ENCODE results near the gene ZBTB7B. TPM values are rescaled to one million over a fixed set of nuclear protein-coding genes. Genes with fewer than 3 reads are reported as not detected.

Gene ZBTB7B
- total and polyA plus RNA-seq, 9 of the 15 experiments (the other 6 are each of a cell fraction or from before 2014, with no cell fraction given), result 0.04 to 46.5 (median 15.2) TPM

DNA sequence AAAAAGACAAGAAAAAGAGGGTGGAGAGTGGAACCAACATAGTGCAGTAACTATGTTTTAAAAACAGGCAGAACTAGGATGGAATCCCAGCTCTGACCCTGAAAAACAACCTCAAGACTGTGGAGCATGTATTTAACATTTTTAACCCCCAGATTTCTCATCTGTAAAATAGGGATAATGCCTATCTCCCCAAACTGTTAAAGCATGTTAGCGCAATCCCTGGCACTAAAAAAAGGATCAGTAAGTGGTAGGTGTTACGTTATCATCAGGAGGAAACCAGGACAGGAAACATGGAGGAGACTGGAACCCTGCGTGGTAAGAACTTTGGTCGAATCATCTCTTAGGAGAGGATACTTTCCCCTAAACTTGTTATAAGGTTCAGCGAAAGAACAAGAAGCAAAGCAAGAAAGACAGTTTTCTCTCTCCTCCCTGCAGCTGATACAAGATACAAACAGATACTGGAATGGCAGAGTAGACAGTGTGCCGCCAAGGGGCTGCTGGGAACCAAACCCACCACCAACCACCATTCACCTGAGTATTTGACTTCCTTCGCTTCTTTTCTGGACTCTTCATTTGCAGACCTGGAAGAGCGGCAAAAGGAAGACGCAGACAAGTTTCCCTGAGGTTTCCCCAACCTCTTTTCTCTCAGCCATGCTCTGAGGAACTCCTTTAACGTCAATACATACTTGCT lies 42.0 kb upstream of the ZBTB7B start (continued):
- TF ChIP-seq ZNF436 (CRISPR knock-in tag; IDR thresholded peaks at IDR 0.05) (no peak), SMARCE1 (IDR thresholded peaks at IDR 0.05) (0 out of 2 replicates have a peak, but pooled peaks have one; percentile 19), ZNF830 (CRISPR knock-in tag; IDR thresholded peaks at IDR 0.05) (no peak)

DNA sequence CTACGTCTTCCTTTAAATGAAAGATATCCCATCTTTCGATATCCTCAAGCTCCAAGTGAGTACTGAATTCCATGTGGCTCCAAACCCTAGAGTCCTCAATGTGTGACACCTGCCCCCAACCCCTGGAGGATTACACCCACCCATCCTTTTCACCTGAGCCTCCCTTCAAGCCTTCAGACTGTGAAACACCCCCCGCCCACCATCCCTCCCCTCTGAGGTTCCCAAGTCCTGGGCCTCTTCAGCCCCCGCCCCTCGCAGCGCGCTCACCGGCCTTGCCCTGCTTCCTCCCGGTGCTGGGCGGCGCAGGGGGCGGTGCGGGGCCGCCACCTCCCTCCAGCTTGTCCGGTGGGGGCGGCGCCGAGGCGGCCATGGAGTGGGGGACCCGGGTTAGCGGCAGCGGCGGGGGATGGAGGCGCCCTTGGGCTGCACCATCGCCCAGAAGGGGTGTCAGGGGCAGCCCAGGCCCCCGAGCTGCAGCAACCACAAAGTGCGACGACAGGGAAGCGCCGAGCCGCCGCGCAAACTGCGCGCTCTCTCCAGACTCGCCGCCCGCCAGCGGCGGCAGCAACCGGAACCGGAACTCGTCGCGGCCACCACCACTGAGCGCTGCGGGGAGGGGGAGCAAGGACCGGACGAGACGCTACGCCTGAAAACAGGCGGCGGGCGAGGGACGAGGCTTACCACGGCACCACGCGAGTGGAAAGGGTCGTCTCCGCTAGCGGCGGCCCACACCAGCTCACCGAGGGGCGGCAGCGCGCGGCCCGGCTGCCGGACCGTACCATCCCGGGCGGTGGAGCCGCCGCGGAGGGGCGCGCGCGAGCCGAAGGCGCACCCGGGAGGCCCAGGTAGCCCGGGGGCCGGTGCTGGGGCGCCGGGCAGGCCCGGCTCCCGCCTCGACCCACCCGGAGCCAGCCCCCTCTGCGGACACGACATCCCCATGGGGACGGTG lies 41.1 kb upstream of the ZBTB7B start, which contains the start of gene PYGO2:
Gene PYGO2, minus strand, starts transcription at position 576 of the 949 bp plus-strand sequence. Its CDS starts 206 bp downstream, at position 370.
- Histone ChIP-seq H3K27me3 (ENCODE audit: control insufficient read depth in 2 of 2, insufficient read depth in 2 of 2, low read length in 2 of 2) (no peaks in the 10 kb centered on the region), H4K20me1 (replicated peaks; ENCODE audit: control insufficient read depth, insufficient read depth, low read length) (no peaks in the 10 kb centered on the region), H3K9ac (ENCODE audit: insufficient read depth in 1 of 2, low read depth in 2 of 2, low read length in 2 of 2) (peak within 1 kb of the TSS; percentile 97 to 99), H3K27ac (ENCODE audit: extremely low read depth, low read depth, low read length) (peak within 1 kb of the TSS; percentile 99), H3K4me3 (peak within 1 kb of the TSS; percentile 91), H3K9me3 (replicated peaks; ENCODE audit: control insufficient read depth, insufficient read depth, low read depth, low read length) (no peaks in the 10 kb centered on the region), H3K9me1 (ENCODE audit: control insufficient read depth, insufficient read depth, low read length) (no peaks in the 10 kb centered on the region), H2AFZ (ENCODE audit: low read depth, low read length) (peak within 1 kb of the TSS; percentile 98), H3K79me2 (ENCODE audit: control insufficient read depth, insufficient read depth, low read length) (peaks cover 36% of the 10 kb centered on the region), H3K4me2 (ENCODE audit: insufficient read depth, low read length) (peak within 1 kb of the TSS; percentile 90), H3K36me3 (ENCODE audit: control insufficient read depth, insufficient read depth, low read length) (peaks cover 57% of the 10 kb centered on the region; the same call in 2 of the 3 replicates), H3K4me1 (replicated peaks in 1 of 2; ENCODE audit: control insufficient read depth in 2 of 2, insufficient read depth in 2 of 2, low read length in 2 of 2) (peaks cover 27 to 55% of the 10 kb centered on the region in 2 experiments)
- peak; percentile 52 for FAIRE-seq
- BruUV-seq (replicated peaks), result no TSS peak
- intact Hi-C loops (cut with micrococcal nuclease) (loop anchor here (2.0 to 5.0 kb wide), 3 partner anchors 39 to 121 kb away; no protein-coding TSS in a partner anchor), in situ Hi-C loops (cut with MboI) (no loop called here)
- CTCF ChIA-PET (ENCODE audit: low intra/inter-chr PET ratio), result interaction anchor here (0.5 to 2.7 kb wide), 8 partner anchors 35 to 402 kb away, joined by 3 to 28 read pairs (median 4); no protein-coding TSS in a partner anchor
- peak; percentile 91 for ATAC-seq
- under 1% methylated on average over 80 of the region's 93 CpGs for WGBS (ENCODE audit: insufficient coverage, low coverage, missing lambda C conversion rate)
- POLR2A ChIA-PET, result interaction anchor here (0.6 to 7.0 kb wide), 11 partner anchors 9 to 348 kb away, joined by 3 to 80 read pairs (median 4); partner anchors contain the start of genes CKS1B, PMVK and SHC1
- DNase-seq (ENCODE audit: extremely low read depth in 1 of 4, low spot score in 3 of 4), result peak; percentile 90 to 93 (median 92)
- TF ChIP-seq PCBP2 (IDR thresholded peaks at IDR 0.05; ENCODE audit: low read depth, low read length, poor library complexity, severe bottlenecking), result no peak
- peak; percentile 97 for TF ChIP-seq HNRNPLL (IDR thresholded peaks at IDR 0.05; ENCODE audit: low read depth, low read length, poor library complexity, severe bottlenecking)
- TF ChIP-seq DNMT1 (IDR thresholded peaks at IDR 0.05), result no peak
- peak; percentile 90 for TF ChIP-seq RB1 (IDR thresholded peaks at IDR 0.05; ENCODE audit: low read depth)
- peak; percentile 83 for TF ChIP-seq TCF7L2 (IDR thresholded peaks at IDR 0.05; ENCODE audit: low read depth, low read length)
- 0 out of 2 replicates have a peak, but pooled peaks have one; percentile 29 for TF ChIP-seq ZNF668 (CRISPR knock-in tag; IDR thresholded peaks at IDR 0.05)
- TF ChIP-seq SMARCE1 (IDR thresholded peaks at IDR 0.05), result 0 out of 2 replicates have a peak, but pooled peaks have one; percentile 18
- no peak for TF ChIP-seq PYGO2 (tag; IDR thresholded peaks at IDR 0.05)
- TF ChIP-seq CBX1 (IDR thresholded peaks at IDR 0.05; ENCODE audit: low read depth), result no peak; the same call in 1 of the 2 replicates
- TF ChIP-seq PTBP1 (IDR thresholded peaks at IDR 0.05; ENCODE audit: low read depth, low read length), result 0 out of 2 replicates have a peak, but pooled peaks have one; percentile 34
- peak; percentile 88 for TF ChIP-seq ZBTB17 (CRISPR knock-in tag; IDR thresholded peaks at IDR 0.05)
- TF ChIP-seq GABPA (tag; conservative IDR thresholded peaks at IDR 0.05; ENCODE audit: low read depth), result peak; percentile 98
- no peak for TF ChIP-seq EP300 (IDR thresholded peaks at IDR 0.05; ENCODE audit: low read length)
- no peak for TF ChIP-seq TRIM28 (IDR thresholded peaks at IDR 0.05)
- no peak for TF ChIP-seq BRD9 (IDR thresholded peaks at IDR 0.05; ENCODE audit: low read depth, partially characterized antibody)
- TF ChIP-seq FOXK2 (conservative IDR thresholded peaks at IDR 0.05 in 1 of 2, IDR thresholded peaks at IDR 0.05 in 1 of 2; ENCODE audit: low read depth in 2 of 2), result peak in 1 of 2 experiments; percentile 98; a peak in 2 of 4 replicates
- TF ChIP-seq GABPB2 (CRISPR knock-in tag; conservative IDR thresholded peaks at IDR 0.05), result no peak
- peak; percentile 2 to 11; a peak in 1 of 4 replicates for TF ChIP-seq SIX5 (IDR thresholded peaks at IDR 0.05; ENCODE audit: borderline replicate concordance in 1 of 2, insufficient read depth in 1 of 2, low read depth in 1 of 2, low read length in 2 of 2)

Measured in K562 (cell line).